GM06990 (cell line): Measurements from ENCODE around the gene MEGF6.

Experiments
- DNase-seq: peaks from one replicate; pipeline ENCODE4 v3.0.0-alpha.2; 2011; ENCODE audit not compliant: insufficient read length; ENCODE audit errors: extremely low read depth
- H3K27me3 ChIP-seq: replicated peaks from 2 replicates; pipeline ENCODE4 v1.6.0; 2011; ENCODE audit warnings: low read length; ENCODE audit not compliant: control insufficient read depth, insufficient read depth
- H3K36me3 ChIP-seq: 2 replicates; pipeline ENCODE4 v1.5.1; 2011; ENCODE audit warnings: low read length; ENCODE audit not compliant: control insufficient read depth, insufficient read depth
- H3K4me3 ChIP-seq: replicated peaks from 2 replicates; pipeline ENCODE4 v1.5.1; 2011; ENCODE audit warnings: low read depth, mild to moderate bottlenecking, control low read depth, low read length
- TF ChIP-seq, protein P1 (sequence below): IDR thresholded peaks from 2 replicates; pipeline ENCODE4 v1.5.1; 2011; ENCODE audit warnings: low read length, control low read depth, mild to moderate bottlenecking, inconsistent platforms; ENCODE audit not compliant: insufficient read depth, poor library complexity, severe bottlenecking

Gene MEGF6

GRCh38 chr1:3459051-3459908, 152.0 kb downstream of the MEGF6 start:
- Histone ChIP-seq H3K27me3 (no peaks in the 10 kb centered on the region; the same call in 1 of the 2 replicates), H3K36me3 (no peaks in the 10 kb centered on the region)
- DNase-seq: no peak

DNA sequence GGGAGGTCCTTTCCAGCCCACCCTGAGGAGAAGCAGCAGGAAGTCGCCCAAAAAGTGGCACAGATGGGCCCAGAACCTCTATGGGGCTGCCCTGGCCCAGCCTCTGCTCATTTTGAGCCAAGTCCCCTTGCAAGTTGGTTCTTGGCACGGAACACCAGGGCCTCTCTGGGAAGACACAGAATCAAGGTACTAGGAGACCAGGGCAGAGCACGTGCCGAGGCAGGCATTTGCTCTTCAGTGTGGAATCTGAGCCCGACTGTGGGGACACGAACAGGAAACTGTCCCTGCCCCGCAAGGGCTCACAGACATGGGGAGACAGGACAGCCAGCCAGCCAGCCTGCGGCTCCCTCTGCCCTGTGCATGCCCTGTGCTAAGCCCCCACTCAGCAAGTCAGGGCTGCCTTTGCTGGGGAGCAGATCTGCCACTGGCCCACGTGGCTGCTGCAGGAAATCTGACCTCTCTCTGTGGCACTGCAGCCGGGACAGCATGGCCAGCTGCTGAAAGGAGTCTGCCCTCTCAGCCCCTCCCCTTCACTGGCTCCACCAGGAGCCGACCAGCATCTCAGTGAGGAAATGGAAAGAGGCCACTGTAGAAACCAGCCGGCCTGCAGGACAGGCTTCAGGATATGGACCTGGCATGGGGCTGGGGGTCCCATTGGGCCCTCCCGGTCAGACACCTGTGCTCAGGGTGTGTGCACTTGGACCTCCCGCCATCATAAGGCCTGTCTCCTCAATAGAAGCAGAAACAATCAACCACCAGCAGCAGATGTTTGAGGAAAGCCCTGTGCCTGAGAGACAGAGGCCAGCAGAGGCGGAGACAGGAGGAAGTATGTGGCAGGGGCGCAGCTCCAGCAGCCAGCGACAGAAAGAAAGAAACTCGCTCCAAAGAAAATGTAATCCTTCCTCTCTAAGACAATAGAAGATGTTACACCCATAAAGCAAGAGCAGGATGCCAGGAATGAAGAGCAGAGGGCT, 153.1 kb downstream of the MEGF6 start:
- Histone ChIP-seq H3K36me3 (no peaks in the 10 kb centered on the region), H3K27me3 (peaks cover 3% of the 10 kb centered on the region; the same call in 1 of the 2 replicates), H3K4me3 (no peak overlapping the region)
- DNase-seq: no peak
- TF ChIP-seq, protein P1, sequence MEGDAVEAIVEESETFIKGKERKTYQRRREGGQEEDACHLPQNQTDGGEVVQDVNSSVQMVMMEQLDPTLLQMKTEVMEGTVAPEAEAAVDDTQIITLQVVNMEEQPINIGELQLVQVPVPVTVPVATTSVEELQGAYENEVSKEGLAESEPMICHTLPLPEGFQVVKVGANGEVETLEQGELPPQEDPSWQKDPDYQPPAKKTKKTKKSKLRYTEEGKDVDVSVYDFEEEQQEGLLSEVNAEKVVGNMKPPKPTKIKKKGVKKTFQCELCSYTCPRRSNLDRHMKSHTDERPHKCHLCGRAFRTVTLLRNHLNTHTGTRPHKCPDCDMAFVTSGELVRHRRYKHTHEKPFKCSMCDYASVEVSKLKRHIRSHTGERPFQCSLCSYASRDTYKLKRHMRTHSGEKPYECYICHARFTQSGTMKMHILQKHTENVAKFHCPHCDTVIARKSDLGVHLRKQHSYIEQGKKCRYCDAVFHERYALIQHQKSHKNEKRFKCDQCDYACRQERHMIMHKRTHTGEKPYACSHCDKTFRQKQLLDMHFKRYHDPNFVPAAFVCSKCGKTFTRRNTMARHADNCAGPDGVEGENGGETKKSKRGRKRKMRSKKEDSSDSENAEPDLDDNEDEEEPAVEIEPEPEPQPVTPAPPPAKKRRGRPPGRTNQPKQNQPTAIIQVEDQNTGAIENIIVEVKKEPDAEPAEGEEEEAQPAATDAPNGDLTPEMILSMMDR: no peak

More at GRCh38 chr1:3459051-3459908, 152.0 kb downstream of the MEGF6 start:
- H3K4me3 ChIP-seq: no peak overlapping the region
- TF ChIP-seq, protein P1: no peak

DNA sequence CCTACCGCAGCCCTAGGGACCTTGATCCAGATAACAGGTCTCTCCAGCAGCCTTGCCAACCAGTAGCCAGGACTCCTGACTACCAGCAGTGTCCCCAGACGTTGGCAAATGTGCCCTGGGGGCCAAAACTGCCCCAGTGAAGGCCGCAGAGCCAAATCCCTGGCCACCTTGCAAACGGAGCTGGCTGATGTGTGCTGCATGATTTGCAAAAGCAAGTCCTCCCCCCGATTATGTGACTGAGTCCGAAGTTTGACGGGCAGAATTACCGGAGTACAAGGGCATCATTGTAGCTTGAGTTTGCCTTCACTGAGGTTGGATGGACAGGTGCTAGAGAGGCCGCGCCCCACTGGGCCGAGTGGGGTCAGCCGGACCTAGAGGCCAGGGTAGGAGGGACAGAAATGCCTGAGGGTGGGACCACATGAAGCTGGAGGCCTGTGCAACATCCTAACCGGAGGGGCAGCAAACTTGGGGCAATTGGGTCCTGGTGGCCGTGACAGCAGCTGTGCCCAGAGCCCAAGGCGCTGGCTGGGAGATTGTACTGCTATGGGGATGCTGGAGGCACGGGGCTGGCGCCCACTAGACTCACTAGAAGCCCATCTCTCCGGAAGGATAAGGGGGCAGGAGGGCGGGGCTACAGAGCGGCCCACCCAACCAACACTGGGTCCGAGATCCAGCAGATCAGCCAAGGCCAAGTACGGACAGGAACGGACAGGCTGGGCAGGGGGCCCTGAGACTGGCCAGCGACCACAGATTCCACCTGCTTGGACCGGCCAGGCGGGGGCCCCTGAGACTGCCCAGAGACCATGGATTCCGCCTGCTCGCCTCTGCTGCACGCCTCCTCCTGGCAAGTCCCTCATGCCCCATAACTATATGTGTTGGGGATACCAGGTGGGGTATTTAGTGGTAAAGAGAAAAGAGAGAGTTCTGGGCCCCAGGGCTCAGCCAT, 154.1 kb downstream of the MEGF6 start:
- TF ChIP-seq, protein P1: no peak
- no peak for DNase-seq
- peaks cover 3% of the 10 kb centered on the region; the same call in 1 of the 2 replicates for H3K27me3 ChIP-seq
- no peaks in the 10 kb centered on the region for H3K36me3 ChIP-seq
- H3K4me3 ChIP-seq: no peak overlapping the region

DNA sequence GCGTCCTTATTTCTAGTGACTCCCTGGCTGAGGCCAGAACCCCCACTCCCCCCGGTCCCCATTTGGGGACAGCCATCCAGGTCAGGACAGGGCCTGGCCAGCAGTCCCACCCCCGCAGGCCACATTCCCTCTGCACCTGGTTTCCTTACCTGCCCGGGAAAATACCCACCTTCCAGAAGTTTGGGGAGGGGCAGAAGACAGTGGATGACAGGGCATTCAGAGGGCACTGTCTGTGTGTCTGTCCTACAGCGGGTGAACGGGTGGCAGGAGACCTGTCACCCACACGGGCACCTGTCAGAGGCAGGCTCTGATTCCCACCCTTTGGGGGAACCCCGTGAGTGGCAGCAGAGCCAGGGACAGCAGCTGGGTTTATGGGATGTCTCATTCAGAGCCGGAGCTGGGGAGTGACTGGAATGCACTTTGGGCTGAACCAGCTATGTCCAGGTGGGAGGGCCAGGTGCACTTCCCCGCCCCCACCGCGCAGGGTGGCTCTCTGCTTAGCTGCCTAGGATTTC, 154.8 kb downstream of the MEGF6 start:
- Histone ChIP-seq H3K4me3 (no peak overlapping the region), H3K27me3 (peaks cover 3% of the 10 kb centered on the region; the same call in 1 of the 2 replicates), H3K36me3 (no peaks in the 10 kb centered on the region)
- DNase-seq: no peak
- TF ChIP-seq, protein P1: no peak
